ENCODE data around the gene PPP2R2C. TPM values are rescaled to one million over a fixed set of nuclear protein-coding genes. Genes with fewer than 3 reads are reported as not detected.

PPP2R2C gene
- total and polyA plus RNA-seq, 2 donors (not counting 1 experiment from before 2014, with no cell fraction given): 0.10 to 0.17 TPM

DNA sequence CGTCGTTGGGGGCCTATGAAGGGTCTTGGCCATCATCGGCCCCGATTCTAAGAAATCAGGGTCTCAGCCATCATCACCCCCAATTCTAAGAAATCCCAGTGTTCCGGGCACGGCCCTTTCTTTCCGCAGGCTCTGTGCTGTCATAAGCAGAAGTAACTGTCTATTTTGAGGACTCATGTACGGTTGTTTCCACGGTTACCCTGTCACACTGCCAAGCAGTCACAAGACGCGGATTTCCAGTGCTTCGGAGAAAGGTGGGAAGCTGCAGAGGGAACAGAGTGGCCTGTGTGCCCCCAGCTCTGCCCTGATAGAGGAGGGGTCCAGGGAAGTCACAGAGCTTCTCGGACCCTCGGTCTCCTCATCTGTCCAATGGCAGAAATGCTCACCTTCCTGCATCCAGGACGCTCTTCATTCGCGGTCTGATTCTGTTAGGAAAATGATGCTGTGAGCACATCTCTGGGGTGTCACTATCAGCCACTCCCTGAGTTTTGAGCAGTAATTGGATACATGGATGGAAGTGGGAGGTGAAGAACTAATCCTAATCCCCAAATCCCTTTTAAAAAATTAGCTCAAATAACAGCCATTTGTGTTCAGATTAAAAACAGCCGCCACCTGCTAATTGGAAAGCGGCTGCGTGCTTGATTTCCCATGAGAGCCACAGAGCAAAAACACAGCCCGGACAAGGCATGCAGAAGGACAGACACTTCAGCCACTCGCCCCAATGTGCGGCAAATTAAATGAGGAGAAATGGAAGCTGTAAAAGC is 129.7 kb downstream of the PPP2R2C start:
- no peaks in the 10 kb centered on the region for H3K79me2 ChIP-seq (ENCODE audit: control insufficient read depth, insufficient read depth, low read length)
- H2AFZ ChIP-seq (ENCODE audit: low read length): no peak overlapping the region
- no peaks in the 10 kb centered on the region for H3K27me3 ChIP-seq (ENCODE audit: control insufficient read depth, insufficient read depth, low read length)
- H3K27ac ChIP-seq (ENCODE audit: insufficient read depth, low read length): no peak overlapping the region
- peak; percentile 14 to 29 for DNase-seq (ENCODE audit: low read depth in 2 of 2)
- no peak overlapping the region for H3K9ac ChIP-seq (ENCODE audit: insufficient read depth, low read length)
- H4K20me1 ChIP-seq (ENCODE audit: control insufficient read depth, extremely low read depth, insufficient read depth, low read length): no peaks in the 10 kb centered on the region
- no peaks in the 10 kb centered on the region for H3K4me1 ChIP-seq (ENCODE audit: control insufficient read depth, extremely low read depth, insufficient read depth, low read length)
- TF ChIP-seq, protein P1, sequence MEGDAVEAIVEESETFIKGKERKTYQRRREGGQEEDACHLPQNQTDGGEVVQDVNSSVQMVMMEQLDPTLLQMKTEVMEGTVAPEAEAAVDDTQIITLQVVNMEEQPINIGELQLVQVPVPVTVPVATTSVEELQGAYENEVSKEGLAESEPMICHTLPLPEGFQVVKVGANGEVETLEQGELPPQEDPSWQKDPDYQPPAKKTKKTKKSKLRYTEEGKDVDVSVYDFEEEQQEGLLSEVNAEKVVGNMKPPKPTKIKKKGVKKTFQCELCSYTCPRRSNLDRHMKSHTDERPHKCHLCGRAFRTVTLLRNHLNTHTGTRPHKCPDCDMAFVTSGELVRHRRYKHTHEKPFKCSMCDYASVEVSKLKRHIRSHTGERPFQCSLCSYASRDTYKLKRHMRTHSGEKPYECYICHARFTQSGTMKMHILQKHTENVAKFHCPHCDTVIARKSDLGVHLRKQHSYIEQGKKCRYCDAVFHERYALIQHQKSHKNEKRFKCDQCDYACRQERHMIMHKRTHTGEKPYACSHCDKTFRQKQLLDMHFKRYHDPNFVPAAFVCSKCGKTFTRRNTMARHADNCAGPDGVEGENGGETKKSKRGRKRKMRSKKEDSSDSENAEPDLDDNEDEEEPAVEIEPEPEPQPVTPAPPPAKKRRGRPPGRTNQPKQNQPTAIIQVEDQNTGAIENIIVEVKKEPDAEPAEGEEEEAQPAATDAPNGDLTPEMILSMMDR (conservative IDR thresholded peaks at IDR 0.05 in 1 of 2, IDR thresholded peaks at IDR 0.05 in 1 of 2; ENCODE audit: low read depth in 1 of 2, low read length in 2 of 2): no peak
- TF ChIP-seq EZH2 (IDR thresholded peaks at IDR 0.05; ENCODE audit: low read length, missing control alignments): no peak
- H3K9me3 ChIP-seq (ENCODE audit: control insufficient read depth, insufficient read depth, low read depth, low read length): no peaks in the 10 kb centered on the region
- no peaks in the 10 kb centered on the region for H3K36me3 ChIP-seq (ENCODE audit: control insufficient read depth, insufficient read depth, low read length)
- no peak overlapping the region for H3K4me2 ChIP-seq (ENCODE audit: extremely low read depth, insufficient read depth, low read length)
- H3K4me3 ChIP-seq (replicated peaks in 1 of 4; ENCODE audit: control extremely low read depth in 1 of 4, insufficient read depth in 1 of 4, low read depth in 3 of 4, low read length in 4 of 4): no peak overlapping the region

GRCh38 chr4:6341696-6342095 is 130.7 kb downstream of the PPP2R2C start:
- H2AFZ ChIP-seq (ENCODE audit: low read length): no peak overlapping the region
- H3K4me2 ChIP-seq (ENCODE audit: extremely low read depth, insufficient read depth, low read length): no peak overlapping the region
- no peak overlapping the region for H3K9ac ChIP-seq (ENCODE audit: insufficient read depth, low read length)
- H3K79me2 ChIP-seq (ENCODE audit: control insufficient read depth, insufficient read depth, low read length): no peaks in the 10 kb centered on the region
- H3K27ac ChIP-seq (ENCODE audit: insufficient read depth, low read length): no peak overlapping the region
- no peaks in the 10 kb centered on the region for H3K4me1 ChIP-seq (ENCODE audit: control insufficient read depth, extremely low read depth, insufficient read depth, low read length)
- no peaks in the 10 kb centered on the region for H3K27me3 ChIP-seq (ENCODE audit: control insufficient read depth, insufficient read depth, low read length)
- H4K20me1 ChIP-seq (ENCODE audit: control insufficient read depth, extremely low read depth, insufficient read depth, low read length): no peaks in the 10 kb centered on the region
- TF ChIP-seq, protein P1 (conservative IDR thresholded peaks at IDR 0.05 in 1 of 2, IDR thresholded peaks at IDR 0.05 in 1 of 2; ENCODE audit: low read depth in 1 of 2, low read length in 2 of 2): no peak
- TF ChIP-seq EZH2 (IDR thresholded peaks at IDR 0.05; ENCODE audit: low read length, missing control alignments): no peak
- DNase-seq (ENCODE audit: low read depth in 2 of 2): no peak
- H3K9me3 ChIP-seq (ENCODE audit: control insufficient read depth, insufficient read depth, low read depth, low read length): no peaks in the 10 kb centered on the region
- H3K4me3 ChIP-seq (replicated peaks in 1 of 4; ENCODE audit: control extremely low read depth in 1 of 4, insufficient read depth in 1 of 4, low read depth in 3 of 4, low read length in 4 of 4): no peak overlapping the region
- H3K36me3 ChIP-seq (ENCODE audit: control insufficient read depth, insufficient read depth, low read length): no peaks in the 10 kb centered on the region

DNA sequence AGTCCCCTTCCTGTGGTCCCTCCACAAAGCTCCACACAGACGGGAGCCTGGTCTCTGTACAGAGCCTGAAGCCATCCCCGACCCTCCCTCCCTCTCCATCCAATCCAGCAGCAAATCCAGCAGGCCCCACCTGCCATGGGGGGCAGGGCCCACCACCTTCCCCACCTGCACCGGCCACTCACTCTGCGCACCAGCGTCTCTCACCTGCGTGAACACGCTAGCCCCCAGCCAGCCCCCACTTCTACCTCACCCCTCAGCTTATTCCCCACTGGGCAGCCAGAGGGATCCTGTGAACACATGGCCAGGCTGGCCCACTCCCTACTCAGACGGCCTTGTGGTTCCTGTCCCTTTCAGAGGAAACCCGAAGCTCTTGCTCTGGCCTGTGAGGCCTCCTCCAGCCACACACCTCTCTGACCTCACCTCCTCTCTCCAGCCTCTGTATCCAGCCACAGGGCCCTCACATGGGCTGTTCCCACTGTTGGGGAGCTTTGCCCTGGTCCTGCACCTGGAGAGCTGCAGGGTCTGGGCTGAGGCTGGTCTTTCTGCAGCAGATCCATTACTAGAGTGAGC is 131.9 kb downstream of the PPP2R2C start:
- TF ChIP-seq, protein P1 (conservative IDR thresholded peaks at IDR 0.05 in 1 of 2, IDR thresholded peaks at IDR 0.05 in 1 of 2; ENCODE audit: low read depth in 1 of 2, low read length in 2 of 2): no peak
- no peak for TF ChIP-seq EZH2 (IDR thresholded peaks at IDR 0.05; ENCODE audit: low read length, missing control alignments)
- no peaks in the 10 kb centered on the region for H3K4me1 ChIP-seq (ENCODE audit: control insufficient read depth, extremely low read depth, insufficient read depth, low read length)

More for the DNA sequence above, 131.9 kb downstream of the PPP2R2C start:
- Histone ChIP-seq H4K20me1 (ENCODE audit: control insufficient read depth, extremely low read depth, insufficient read depth, low read length) (no peaks in the 10 kb centered on the region), H3K9me3 (ENCODE audit: control insufficient read depth, insufficient read depth, low read depth, low read length) (no peaks in the 10 kb centered on the region), H3K27ac (ENCODE audit: insufficient read depth, low read length) (no peak overlapping the region), H3K4me2 (ENCODE audit: extremely low read depth, insufficient read depth, low read length) (no peak overlapping the region), H3K27me3 (ENCODE audit: control insufficient read depth, insufficient read depth, low read length) (no peaks in the 10 kb centered on the region), H2AFZ (ENCODE audit: low read length) (no peak overlapping the region), H3K9ac (ENCODE audit: insufficient read depth, low read length) (no peak overlapping the region), H3K4me3 (replicated peaks in 1 of 4; ENCODE audit: control extremely low read depth in 1 of 4, insufficient read depth in 1 of 4, low read depth in 3 of 4, low read length in 4 of 4) (no peak overlapping the region), H3K79me2 (ENCODE audit: control insufficient read depth, insufficient read depth, low read length) (no peaks in the 10 kb centered on the region), H3K36me3 (ENCODE audit: control insufficient read depth, insufficient read depth, low read length) (no peaks in the 10 kb centered on the region)
- no peak for DNase-seq (ENCODE audit: low read depth in 2 of 2)
